Right forelimb (tissue), 1 donor: ENCODE measurements around the gene RBAK.
A peak's percentile ranks its signal among the peaks of the same experiment; 100 is the strongest.
"Not testable (repeated sequence)": the region's sequence is repeated elsewhere in the genome, so short reads cannot be mapped to it uniquely, and the experiment has no call there.

Experiments
- DNase-seq: peaks from one replicate; pipeline ENCODE4 v3.0.0-alpha.2; 2018

The RBAK gene

DNA sequence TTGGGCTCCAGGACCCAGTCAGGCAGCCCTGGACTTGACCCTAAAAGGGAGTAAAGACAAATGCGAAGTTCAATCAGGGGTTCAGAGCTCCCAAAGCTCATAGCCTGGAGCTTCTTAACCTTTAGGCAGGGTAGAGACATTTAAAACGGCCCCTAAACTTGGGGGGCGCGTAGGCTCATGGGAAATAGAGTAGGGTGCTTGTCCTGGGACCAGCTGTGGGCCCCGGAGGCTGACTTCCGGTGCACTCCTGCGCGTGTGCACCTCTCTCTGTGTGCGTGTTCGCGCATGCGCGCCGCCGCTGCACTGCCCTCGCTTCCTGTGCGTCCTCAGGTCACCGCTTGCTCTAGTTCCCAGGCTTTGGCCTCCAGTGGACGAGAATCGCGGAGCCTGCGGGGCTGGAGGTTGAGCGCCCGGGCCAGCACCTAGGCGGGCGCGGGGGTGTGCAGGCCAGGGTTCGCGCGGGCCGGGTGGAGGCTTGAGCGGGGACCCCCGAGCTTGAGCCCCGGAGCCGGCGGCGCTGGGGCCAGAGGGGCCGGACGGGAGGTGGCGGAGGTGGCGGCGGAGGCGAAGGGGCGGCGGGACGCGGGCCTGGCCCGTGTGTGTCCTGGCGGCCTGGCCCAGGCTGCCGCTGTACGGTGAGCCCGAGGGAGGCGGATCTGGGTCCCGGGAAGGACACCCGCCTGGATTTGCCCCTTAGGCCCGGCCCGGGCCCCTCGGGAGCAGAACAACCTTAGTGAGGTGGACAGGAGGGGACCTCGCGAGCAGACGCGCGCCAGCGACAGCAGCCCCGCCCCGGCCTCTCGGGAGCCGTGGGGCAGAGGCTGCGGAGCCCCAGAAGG lies at the start of gene RBAK:
Gene RBAK (plus strand): TSS at position 303 of the 839 bp plus-strand sequence. CDS start 2,217 bp downstream, outside the sequence.
- peak; percentile 92 for DNase-seq

DNA sequence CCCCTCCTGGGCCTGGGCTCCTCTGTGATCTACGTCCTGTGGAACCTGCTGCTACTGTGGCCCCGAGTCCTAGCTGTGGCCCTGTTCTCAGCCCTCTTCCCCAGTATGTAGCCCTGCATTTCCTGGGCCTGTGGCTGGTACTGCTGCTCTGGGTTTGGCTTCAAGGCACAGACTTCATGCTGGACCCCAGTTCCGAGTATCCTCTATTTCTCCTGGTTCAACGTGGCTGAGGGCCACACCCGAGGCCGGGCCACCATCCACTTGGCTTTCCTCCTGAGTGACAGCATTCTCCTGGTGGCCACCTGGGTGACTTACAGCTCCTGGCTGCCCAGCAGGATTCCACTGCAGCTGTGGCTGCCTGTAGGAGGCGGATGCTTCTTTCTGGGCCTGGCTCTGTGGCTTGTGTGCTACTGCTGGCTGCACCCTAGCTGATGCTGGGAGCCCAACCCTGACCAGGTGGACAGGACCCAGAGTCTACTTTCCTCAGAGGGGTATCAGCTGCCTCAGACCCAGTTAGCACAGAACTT lies 48.9 kb upstream of the RBAK start:
- DNase-seq = no peak

DNA sequence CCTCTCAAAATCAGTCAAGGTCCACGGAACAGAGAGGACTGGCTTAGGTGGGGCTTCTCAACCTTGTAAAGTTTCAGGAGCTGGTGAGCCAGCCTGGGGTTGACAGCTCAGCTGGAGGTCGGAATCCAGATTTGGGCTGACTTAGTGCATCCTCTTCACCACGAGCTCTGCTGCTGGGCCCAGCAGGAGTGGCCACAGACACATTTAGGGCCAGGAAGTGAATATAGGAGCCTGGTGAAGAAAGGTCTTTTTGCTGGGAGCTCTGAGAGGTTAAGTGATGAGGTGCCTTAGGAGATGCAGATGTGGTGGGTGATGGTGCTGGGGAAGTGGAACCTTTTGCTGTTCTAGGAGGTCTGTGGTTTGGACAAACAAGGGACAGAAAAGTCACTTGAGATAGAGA lies 47.4 kb upstream of the RBAK start:
- no peak for DNase-seq

DNA sequence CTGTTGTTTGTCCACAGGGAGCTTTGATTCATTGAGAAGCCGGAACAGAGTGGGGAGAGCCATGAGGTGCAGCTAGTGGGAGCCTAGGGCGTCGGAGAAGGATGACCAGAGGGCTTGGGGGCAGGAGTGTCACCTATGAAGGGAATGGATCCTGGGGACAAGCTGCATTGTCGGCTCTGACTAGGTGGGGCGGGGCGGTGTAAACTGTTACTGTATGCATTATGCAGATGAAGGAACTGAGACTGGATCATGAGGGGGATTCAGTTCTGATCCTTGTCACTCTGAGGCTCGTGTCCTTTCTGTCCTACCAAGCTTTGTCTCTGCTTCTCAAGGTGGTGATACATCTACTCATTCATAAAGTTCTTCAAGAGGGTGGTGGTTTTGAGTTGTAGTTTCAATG lies 46.8 kb upstream of the RBAK start:
- no peak for DNase-seq

DNA sequence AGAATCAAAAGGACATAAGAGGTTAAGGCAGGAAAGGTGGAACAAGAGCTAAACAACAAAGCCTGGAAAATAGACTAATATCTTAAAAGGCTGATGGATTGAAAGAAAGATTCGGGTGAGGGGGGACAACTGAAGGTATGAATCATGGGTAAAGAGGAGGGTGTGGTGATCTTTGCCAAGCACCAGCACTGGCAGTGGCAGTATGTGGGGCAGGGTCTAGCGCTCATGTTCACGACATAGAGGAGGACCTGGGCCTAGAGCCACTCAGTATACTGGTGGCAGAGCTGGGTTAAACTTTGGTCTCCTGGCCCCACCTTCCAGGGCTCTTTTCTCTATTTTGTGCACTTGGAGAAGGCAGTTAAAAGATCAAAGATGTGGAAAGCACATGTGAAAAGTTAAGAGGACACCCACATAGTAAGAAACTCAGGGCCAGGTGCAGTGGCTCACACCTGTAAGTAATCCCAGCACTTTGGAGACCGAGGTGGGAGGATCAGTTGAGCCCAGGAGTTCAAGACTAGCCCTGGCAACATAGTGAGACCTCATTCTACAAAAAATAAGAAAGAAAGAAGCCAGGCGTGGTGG lies 46.2 kb upstream of the RBAK start:
- DNase-seq = no peak

DNA sequence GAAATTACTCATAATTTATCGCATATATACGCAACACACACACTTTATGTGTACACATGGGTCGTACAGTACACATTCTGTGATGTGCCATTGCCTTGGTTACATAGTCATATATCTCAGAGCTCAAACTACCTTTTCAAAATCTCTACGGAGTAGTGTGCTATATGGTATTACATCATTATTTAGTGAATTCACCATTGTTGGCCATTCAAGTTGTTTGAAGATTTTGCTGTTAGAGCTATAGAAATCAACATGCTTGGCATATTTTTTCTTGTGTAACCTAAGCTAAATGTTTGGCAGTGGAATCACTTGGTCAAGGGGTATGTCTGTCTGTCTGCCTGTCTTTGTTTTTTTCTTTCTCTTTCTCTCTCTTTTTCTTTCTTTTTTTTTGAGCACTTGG lies 44.7 kb upstream of the RBAK start:
- DNase-seq = no peak

DNA sequence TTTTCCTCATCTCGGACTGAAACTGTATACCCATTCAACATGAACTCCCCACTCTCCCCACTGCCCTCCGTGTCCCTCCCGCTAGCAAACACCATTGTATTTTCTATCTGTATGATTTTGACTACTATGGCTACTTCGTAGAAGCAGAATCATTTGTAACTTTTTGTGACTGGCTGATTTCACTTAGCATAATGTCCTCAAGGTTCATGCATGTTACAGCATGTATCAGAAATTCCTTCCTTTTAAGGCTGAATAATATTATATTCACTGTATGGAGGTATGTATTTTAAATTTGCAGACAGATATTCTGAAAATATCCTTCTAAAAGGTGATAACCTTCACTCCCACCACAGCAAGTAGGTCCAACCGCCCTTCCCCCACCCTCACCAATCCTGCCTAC lies 43.7 kb upstream of the RBAK start:
- DNase-seq = no peak

DNA sequence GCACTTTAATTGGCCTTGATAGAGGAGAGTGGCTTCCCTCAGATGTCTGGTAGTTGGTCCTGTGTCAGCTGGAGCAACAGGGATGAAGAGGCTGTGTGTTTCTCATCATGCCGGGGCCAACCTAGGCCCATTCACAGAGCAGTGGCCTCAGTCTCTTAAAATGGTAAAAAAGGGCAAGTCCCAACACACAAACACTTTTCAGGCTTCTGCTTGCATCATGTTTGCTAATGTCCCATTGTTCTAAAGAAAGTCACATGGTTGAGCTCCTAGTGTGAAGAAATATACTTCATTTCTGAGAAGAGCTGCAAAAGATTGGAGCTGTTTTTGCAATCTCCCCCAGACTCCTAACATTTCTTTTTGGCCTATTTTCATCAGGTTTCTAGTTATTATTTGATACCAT lies 40.6 kb upstream of the RBAK start:
- no peak for DNase-seq

DNA sequence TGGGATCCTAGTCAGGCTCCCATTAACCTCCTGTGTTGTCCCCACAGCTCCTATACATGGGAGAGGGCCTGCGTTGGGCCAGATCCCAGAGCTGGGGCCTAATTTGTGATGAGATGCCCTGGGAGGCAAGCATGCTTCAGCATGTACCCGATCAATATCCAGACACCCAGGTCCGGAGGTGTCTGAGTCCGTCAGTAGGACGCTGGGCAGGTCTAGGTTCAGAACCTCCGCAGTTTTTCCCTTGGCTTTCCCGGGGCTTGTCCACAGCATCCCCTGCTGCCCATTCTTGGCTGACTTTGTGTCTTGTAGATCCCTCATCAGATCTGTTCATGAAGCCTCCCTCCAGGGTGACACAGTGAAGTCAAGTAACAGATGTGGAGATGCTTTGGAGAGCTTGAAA lies 32.7 kb upstream of the RBAK start:
- DNase-seq = no peak

DNA sequence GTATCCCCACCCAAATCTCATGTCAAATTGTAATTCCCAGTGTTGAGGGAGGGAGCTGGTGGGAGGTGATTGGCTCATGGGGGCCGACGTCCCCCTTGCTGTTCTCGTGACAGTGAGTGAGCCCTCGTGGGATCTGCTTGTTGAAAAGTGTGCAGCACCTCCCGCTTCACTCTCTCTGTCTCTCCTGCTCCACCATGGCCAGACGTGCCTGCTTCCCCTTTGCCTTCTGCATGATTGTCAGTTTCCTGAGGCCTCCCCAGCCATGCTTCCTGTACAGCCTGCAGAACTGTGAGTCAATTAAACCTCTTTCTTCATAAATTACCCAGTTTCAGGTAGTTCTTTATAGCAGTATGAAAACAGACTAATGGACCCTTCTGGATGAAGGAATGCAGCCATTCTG lies 29.7 kb upstream of the RBAK start:
- DNase-seq = not testable (repeated sequence)

DNA sequence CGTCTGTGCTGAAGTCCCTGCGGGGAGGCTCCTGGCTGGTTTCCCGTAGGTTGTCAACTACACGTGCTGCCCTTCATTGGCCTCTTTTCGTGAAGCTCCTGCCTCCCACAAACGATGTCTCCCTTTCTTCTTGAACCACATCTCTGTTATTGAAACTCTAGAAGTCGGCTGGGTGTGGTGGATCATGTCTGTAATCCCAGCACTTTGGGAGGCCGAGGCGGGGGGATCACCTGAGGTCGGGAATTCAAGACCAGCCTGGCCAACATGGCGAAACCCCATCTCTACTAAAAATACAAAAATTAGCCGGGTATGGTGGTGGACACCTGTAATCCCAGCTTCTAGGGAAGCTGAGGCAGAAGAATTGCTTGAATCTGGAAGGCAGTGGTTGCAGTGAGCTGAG lies 28.0 kb upstream of the RBAK start:
- DNase-seq = not testable (repeated sequence)

DNA sequence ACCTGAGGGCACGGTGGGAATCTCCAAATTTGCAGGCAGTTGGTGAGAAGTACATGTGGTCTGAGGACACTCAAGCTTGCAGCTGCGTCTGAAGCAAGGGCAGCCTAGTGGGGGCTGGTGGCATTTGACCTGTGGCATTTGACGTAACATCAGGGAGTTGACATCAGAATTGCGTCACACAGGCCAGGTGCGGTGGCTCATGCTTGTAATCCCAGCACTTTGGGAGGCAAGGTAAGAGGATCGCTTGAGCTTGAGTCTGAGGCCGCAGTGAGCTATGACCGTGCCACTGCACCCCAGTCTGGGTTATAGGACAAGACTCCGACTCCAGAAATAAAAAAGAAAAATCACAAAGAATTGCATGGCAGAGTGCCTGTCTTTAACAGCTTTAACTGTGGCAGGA lies 25.6 kb upstream of the RBAK start:
- DNase-seq = no peak

DNA sequence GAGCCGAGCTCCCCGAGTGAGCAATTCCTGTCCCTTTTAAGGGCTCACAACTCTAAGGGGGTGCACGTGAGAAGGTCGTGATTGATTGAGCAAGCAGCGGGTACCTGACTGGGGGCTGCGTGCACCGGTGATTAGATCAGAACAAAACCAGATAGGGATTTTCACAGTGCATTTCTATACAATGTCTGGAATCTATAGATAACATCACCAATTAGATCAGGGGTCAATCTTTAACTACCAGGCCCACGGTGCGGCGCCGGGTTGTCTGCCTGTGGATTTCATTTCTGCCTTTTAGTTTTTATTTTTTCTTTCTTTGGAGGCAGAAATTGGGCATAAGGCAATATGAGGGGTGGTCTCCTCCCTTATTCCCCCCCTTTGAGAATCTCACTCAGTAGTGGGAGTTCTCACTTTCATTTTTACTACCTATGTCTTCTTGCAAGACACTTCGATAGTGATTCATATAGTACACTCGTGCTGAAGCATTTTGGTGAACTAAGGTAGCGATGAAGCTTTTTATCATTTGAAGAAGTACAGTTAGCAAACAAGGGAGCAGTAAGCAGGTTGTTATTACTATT lies 24.6 kb upstream of the RBAK start:
- DNase-seq = not testable (repeated sequence)

DNA sequence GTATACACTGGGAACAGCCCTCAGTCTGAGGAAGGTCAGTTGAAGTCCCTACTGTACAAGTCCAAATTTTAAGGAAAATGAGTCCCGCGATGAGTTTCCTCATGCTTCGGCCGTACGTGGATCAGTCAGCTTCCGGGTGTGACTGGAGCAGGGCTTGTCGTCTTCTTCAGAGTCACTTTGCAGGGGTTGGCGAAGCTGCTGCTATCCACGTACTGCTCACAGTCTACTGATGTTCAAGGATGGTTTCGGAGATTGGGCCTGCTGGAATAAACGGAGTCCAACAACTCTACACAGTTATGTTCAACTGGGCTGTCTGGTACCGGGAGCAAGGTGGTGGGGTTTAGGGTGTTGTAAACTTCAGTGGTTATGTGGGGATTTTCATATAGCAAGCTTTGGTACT lies 22.0 kb upstream of the RBAK start:
- DNase-seq = not testable (repeated sequence)

DNA sequence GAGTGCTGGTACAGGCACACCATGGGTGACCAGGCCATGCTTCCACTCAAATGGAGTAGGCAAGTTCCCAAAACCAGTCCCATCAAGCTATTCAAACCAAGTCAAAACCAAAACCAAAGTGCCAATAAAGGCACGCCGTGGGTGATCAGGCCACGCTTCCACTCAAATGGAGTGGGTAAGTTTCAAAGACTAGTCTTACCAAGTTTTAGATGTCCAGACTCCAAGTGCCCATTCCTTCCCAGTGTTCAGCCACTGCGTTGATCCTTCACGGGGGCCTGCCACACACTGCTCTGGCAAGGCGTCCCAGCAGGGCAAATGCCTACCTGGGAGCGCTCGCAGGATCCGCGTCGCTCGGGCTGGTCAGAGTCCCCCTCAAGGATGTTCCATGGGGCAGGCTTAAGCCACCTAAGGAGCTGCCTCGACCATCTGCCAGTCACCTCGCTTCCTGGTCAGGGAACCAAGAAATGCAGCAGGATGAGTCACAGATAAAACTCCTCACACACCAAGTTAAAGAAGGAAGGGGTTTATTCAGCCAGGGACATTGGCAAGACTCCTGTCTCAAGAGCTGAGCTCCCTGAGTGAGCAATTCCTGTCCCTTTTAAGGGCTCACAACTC lies 17.8 kb upstream of the RBAK start:
- DNase-seq = not testable (repeated sequence)

DNA sequence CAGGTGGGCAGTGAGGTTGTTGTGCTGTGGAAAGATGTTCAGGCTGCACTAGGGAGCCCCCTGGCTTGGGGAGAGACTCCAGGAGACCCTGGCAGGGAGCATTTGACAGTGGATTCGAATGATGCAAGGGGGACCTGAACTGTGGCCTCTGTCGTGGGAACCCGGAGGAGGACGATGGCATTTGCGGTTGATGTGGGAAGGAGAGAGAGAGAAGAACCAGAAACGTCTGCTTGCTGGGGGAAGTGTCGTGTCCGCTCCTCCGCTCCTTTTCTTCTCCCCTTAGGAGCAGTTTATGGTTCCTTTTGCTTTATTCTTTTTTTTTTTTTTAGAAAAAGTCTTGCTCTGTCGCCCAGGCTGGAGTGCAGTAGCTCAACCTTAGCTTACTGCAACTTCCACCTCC lies 12.5 kb upstream of the RBAK start:
- DNase-seq = not testable (repeated sequence)

DNA sequence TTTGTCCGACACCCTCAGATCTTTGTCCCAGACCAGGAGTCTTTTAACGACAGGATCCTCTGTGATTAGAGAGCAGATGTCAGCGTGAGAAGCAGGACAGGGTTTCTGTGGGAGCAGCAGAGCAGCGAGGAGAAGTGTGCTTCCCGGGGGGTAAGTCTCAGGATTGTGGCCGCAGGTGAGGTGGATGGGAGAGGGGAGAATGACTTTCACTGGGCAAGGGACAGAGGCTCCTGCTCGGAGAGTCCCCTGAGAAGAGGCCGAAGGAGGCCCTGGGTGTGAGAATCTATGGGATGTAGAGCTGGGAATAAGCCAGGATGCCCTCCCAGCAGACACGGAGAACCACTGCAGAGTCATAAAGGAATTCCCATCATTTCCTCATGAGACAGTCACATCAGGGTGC lies 10.4 kb upstream of the RBAK start:
- DNase-seq = no peak

DNA sequence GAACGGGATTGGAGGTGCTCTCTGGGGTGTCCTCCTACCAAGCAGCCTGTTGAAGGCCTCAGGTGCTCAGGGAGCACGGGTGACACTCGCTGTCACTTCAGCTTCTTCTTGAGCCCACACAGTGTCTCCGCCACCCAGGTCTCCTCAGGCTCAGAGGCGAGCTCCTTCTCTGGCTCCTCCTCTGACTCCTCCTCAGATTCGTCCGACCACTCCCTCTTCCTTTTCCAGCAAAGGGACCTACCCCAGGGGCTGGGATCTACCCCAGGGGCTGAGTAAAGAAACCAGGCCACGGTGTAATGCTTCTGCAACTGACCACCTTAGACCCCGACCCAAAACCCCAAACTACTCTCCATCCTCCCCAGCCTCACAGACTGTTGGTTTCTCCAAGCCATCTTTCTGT lies 9.2 kb upstream of the RBAK start:
- DNase-seq = no peak

DNA sequence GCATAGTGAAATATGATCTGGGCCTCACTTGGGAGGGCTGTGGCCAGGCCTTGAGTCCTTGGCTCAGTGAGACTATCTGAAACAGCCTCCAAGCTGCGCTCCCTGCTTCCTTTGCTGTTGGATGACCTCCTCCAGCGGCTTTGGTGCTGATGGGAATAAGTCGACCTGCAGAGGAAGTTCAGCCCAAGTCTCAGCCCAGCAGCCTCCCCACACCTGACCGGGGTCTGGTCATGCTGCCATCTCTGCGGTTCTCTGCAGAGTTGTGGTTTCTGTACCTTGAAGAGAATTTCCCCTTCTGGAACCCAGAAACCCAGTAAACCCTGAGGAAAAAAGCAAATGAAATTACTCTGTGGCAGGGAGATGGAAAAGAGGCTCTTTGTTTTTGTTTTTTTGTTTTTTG lies 4.6 kb upstream of the RBAK start:
- no peak for DNase-seq

DNA sequence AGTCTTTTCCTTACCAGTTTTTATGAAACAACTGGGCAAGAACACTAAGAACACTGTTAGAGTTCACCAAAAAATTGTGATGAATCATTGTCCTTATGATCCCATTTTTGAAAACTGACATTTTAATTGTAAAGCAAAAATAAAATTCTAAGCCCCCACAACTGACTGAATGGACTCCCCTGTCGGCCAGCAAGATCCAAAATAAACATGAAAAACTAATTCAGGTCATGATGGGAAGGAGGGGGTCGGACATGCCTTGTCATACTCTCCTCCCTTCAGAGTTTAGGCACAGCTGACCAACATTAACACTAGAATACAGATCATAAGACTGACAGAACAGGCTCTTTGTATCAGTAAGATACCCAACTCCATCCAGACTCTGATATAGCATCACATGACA lies 2.0 kb upstream of the RBAK start:
- no peak for DNase-seq

DNA sequence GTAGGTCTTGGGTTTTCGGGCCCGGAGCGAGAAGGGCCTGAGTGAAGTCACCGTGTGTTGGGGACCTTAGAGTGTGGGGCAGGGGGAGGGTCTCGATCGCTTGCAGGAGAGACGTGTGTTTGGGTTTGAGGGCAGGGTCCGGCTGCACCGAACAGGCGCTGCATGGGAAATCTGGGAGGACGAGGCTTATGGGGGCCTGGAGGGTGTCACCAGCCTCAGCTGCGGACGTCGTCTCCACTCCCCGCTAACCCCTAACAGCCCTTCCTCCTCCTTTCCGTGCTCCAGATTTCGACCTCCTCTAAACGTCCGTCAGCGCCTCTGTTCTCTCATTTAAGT lies 705 bp downstream of the RBAK start:
- not testable (repeated sequence) for DNase-seq

DNA sequence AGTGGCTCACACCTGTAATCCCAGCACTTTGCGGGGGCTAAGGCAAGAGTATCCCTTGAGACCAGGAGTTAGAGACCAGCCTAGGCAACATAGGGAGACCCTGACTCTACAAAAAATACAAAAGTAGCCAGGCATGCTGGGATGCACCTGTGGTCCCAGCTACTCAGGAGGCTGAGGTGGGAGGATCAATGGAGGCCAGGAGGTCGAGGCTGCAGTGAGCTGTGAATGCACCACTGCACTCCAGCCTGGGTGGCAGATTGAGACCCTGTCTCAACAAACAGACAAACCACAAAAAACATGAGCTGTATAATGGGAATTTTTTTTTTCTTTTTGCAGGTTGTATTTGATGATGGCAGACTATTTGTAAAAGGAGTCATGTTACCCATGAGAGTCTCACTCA lies 1.5 kb downstream of the RBAK start:
- not testable (repeated sequence) for DNase-seq

DNA sequence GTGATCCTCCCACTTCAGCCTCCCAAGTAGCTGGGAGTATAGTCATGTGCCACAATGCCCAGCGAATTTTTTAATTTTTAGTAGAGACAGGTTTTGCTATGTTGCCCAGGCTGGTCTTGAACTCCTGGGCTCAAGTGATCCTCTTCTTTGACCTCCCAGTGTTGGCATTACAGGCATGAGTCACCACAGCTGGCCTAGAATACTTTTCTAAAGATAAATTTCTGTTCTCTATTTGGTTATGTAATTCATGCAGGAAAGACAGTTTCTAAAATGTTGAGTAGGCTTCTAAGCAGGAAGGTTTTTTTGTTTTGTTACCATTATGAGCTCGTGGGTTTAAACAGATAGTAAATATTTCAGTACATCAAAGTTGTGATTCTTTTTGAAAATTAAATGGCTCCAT lies 5.0 kb downstream of the RBAK start:
- DNase-seq = no peak

DNA sequence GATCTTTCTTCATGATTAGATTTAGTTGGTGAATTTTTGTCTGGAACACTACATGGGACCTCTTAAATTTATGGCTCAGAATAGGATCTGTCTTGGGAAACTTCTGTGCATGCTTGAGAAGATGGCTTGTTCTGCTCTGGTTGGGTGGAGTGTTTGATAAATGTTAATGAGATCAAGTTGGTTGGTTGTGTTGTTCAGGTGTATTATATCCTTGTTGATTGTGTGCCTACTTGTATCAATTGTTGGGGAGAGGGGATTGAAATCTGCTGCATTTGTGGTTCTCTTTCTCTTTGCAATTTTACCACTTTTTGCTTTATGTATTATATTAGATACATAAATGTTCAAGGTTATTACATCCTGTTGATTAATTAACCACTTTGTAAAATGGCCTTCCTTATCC lies 6.1 kb downstream of the RBAK start:
- not testable (repeated sequence) for DNase-seq
